ENCODE measurements around the gene PGM5.
"Not testable (repeated sequence)": the region's sequence is repeated elsewhere in the genome, so short reads cannot be mapped to it uniquely, and the experiment has no call there.

Gene PGM5

DNA sequence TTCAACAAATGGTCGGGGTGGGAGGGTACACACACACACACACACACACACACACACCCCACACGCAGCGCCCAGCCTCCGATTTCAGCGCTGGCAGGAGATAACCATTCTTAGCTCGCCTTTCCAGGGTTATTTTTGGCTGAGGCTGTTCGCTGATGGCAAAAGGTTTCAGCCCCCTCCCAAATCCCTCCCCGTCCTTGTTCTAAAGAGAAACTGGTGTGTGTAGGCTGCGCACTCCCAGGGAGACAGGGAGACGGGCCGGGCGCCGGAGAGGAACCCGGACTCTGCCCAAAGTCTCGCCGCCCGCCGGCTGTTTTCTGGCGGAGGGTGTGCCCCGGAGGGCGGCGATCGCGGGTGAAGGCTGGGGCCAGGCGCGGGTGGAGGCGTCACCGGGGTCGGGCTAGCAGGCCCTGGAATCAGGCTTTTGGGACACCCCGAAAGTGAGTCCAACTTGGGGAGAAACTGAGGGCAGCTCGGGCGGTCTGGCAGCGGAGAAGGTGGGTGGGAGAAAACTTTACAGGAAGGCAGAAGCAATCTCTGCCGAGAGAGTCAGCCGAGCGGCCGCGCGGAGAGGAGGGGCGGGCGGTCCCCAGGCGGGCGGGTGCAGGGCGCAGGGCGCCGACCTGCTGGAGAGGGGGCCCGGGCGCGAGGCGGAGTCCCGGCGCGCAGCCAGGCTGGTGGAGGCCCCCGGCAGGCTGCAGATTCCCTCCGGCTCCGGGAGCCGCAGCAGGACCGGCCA, at the start of gene PGM5:
Gene PGM5, plus strand, starts transcription at position 232 of the 739 bp plus-strand sequence. CDS start 517 bp downstream, outside the sequence.
- not testable (repeated sequence) for DNase-seq

DNA sequence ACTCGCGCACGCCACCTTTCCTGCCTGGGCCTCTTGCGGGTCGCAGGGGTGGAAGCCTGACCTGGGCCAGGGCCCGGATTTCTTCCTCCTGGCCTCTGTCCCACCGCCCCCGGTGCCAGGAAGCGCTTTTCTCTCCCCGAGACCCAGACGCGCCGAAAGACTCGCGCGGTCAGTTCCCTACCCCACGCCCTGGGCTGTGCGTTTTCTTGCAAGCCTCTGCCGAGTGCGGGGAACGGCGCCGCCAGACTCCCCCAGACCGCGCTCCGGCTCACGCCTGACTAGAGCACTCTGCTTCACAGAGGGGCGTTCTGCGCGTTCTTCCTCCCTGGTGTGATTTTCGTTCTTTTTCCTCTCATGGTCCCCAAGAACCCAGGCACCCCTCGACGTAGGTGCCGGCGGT, 49.3 kb upstream of the PGM5 start:
- DNase-seq = not testable (repeated sequence)

DNA sequence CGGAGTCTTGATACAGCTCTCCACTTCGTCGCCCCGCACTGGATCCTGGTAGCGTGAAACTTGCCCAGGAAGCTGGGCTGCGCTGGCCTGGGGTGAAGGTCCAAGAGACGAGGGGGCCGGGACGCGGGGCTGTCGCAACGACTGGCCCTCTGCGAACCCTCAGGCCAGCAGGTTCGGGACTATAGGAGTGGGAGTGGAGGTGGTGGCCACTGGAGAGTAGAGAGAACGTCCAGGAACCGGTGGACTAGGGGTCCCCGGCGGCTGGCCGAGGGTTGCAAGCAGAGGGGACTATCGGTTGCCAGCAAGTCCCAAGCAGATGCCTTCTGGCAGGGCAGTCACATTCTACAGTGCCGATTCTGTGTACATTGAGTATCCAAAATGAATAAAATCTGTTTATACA, 48.8 kb upstream of the PGM5 start:
- not testable (repeated sequence) for DNase-seq

DNA sequence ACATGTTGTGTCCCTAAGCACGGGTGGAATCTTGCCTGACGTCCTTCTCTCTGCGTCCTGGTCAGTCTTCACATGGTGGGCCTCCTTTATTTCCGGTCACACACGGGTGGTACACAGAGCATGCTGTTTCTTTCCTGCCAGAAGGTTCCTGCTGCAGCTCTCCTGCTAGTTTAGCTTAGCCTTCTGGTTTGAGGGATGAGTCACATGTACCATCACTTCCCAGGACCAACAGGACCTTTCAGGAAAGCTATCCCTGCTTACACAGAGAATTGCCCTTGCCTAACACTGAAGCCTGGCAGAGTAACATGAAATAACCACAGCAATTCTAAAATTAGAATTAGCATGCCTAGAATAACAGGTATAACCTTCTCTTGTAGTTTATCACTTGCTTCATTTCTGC, 45.2 kb upstream of the PGM5 start:
- DNase-seq = not testable (repeated sequence)

DNA sequence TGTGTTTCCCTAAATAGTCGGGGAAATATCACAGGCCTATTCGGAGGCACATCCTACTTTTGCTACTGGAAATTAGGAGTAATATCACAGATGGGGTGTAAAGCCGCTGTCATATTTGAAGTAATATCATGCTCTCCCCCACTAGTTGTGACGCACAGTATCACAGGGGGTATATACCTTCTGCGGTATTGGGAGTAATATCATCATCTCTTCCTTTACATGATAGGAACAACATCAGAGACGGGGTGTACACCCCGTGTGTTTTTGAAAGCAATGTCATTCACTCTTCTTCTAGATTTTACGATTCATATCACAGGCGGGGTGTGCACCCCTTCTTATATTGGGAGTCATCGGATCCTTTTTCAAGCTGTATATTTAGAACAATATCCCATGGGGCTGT, 38.2 kb upstream of the PGM5 start:
- DNase-seq = not testable (repeated sequence)

DNA sequence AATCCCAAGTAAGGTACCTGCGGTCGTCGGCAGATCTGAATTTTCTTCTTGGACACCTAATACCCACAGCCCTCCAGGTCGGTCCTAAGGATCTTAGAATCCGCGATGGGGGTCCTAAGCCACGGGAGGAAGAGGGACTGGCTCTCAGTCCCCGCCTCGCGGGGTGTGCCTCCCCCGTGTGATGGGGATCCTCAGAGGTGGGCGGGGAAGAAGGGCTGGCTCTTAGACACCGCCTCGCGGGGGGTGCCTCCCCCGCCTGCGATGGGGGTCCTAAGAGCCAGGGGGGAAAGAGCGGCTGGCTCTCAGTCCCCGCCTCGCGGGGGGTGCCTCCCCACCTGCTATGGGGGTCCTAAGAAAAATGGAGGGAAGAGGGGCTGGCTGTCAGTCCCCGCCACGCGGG, 32.7 kb upstream of the PGM5 start:
- DNase-seq = not testable (repeated sequence)

DNA sequence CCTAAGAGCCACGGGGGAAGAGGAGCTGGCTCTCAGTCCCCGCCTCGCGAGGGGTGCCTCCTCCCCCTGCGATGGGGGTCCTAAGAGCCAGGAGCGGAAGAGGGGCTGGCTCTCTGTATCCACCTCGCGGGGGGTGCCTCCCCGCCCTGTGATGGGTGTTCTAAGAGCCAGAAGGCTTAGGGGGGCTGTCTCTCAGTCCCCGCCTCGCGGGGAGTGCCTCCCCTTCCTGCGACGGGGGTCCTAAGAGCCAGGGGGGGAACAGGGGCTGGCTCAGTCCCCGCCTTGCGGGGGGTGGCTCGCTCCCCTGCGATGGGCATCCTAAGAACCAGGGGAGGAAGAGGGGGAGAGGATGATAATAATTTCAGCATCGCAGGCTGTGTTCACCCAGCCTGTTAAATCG, 31.9 kb upstream of the PGM5 start:
- DNase-seq = not testable (repeated sequence)

DNA sequence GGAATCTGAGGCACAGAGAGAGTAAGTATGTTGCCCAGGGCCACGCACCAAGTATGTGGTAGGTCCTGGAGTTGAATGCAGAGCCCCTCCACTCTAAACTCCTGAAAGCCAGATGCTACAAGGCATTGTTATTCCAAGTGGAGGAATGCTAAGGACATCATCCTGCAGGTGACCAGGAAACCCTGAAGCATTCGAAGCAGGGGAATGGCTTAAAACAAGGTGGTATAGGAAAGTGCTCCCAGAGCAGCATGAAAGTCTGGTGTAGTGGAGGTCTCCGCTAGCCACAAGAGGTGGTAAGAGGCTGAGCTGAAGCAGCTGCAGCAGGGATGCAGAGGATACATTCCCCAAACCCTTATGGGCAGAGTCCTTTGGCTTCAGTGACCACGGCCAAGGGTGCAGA, 27.3 kb upstream of the PGM5 start:
- DNase-seq = not testable (repeated sequence)

DNA sequence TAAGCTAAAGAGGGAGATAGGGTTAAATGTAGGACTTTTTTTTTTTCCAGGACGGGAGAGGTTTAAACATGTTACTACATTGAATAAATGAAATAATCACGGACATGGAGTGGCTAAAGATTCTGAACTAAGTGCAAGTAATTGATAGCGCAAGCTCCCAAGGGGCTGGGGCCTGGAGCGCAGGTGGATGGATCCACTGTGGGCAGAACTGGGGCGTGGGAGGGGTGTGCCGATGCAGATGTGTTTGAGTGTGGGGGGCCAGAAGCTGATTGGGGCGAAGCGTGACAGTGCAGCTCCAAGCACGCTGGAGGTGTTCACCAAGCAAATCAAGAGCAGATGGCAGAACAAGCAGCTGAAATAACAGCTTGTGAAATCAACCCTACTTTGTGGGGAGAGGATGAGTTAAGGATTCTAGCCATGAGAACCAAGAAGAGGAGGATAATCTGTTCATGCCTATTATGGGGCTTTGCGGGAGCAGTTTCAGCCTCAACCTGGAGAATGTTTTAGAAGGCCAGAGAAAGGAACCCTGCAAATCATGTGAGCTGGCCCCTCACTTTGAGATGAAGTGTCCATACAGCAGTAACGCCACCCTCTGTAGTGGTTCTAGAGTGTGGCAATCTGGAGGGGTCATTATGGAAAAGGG, 25.8 kb upstream of the PGM5 start:
- DNase-seq = not testable (repeated sequence)

DNA sequence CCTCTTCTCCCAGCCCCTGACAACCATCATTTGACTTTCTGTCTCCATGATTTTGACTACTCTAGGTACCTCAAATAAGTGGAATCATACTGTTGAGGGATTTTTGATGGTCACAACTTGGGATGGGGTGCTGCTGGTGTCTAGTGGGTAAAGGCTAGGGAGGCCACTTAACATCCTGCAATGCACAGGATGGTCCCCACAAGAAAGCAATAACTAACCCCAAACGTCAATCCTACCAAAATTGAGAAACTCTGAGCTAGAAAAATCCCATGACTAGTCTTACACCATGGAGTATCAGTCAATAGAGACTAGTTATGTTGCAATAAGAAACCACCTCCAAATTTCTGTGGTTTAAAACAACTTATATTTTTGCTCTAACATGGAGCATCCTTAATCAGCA, 24.3 kb upstream of the PGM5 start:
- DNase-seq = not testable (repeated sequence)

DNA sequence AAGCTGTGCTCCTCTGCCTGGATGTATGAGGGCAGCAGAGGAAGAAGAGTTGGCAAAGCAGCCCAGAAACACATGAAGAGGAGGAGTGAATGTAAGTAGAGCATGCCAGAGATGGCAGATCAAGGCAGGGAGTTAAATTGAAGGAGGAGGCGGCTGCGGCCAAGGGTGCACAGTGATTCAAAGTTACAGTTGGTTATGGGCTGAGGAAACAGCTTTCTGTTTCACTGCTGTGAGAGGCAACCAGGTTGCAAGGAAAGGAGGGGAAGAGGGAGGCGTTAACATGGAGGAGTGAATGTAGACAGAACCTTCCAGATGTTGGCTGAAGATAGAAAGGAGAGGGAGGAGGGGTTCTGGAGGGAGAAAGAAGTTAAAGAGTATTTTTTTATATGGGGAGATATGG, 20.5 kb upstream of the PGM5 start:
- DNase-seq = not testable (repeated sequence)

DNA sequence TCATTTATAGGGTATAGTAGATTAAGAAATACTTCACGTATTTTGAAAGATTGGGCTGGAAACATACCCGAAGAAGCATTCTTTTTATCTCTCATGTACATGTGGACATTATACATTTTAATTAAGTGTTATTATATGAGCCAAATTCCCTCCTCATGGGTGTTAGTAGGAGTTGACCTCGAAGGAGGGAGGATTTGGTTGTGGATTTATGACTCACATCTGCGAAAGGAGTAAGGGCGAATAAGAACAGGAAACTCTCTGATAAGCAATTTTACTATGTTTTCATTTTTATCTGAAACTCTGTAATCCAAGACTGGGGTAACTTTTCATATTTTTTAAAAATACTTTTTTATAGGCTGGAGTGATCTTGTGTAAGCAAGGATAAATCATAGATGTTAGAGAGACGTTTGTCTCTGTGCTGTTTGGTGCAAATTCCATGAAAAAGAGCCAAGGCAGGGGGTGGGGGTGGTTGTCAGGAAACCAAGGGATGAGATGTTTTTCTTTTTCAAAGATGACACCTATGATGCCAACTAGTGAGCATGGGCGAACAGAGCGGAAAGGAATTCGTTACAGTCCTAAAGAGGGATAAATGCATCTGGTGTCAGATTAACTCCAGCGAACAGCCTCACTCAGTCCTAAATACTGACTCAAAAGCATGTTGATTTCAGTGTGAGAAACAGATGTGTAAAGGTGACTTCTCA, 19.6 kb upstream of the PGM5 start:
- not testable (repeated sequence) for DNase-seq

DNA sequence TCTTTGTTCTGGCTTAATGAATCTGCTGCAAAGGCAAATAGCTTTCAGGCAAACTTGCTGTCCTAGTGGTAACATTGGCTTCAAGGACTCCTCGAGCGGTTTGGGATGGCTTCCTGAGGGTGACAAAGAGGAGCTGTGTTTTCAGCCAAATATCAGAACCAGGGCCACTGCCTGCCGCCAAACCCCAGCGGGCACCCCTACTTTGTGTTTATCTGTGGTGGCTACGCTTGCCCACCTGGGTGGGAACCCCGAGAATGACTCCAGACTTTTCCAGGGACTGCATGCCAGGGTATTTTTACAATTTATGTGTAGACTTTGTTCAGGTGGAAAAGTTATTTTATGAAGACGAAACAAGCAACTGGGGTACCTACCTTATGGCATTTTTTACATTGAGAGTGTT, 18.4 kb upstream of the PGM5 start:
- not testable (repeated sequence) for DNase-seq

DNA sequence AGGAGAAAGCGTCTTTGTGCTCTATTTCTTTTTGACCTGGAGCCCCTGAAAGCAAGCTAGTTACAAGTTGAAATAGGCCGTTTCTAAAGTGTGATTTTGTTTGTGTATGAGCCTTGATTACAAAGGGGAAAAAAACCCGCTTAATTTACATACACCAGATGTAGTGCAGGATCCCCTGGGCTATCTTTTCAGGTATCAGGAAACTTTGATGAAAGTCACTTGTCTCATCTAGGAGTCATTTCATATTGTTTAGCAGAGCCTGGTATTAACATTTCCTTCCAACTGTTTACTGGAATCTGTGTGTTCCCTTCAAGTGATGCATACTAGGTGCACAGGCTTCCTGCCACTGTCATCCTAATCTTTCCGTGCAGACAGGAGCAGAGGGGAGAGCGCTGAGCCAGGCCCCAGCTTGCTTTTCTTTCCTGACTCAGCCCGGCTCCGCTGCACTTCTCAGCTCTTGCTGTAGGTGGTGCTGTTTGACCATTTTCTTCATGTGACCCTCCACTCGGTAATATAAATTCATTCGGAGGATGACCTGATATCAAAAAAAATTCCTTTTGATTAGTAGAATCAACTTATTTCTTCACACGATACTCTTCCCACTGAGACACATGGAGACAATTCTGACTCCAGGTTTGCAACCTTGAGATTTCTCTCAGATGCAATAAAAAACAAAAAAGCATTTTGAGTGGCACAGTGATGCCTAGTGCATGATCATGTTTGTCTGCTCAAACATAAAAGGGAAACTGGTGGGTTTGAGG, 14.0 kb upstream of the PGM5 start:
- not testable (repeated sequence) for DNase-seq

DNA sequence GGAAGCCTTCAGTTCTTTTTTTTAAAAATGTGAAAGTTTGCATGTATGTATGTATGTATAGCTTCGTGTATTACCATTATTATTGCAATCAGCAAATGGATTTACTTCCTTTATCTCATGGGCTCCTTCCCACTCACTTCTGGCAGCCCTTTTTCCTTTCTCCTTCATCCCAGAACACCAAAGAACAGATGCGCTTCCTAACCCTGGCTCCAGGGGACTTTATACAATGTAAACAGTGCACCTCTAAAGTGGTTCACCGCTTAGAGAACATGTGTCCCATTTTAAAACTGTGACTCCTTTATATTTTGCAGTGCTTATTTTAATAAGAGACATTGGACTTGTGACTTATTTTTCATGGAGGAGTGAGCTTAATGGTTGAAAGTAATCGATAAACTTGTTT, 13.2 kb upstream of the PGM5 start:
- not testable (repeated sequence) for DNase-seq

DNA sequence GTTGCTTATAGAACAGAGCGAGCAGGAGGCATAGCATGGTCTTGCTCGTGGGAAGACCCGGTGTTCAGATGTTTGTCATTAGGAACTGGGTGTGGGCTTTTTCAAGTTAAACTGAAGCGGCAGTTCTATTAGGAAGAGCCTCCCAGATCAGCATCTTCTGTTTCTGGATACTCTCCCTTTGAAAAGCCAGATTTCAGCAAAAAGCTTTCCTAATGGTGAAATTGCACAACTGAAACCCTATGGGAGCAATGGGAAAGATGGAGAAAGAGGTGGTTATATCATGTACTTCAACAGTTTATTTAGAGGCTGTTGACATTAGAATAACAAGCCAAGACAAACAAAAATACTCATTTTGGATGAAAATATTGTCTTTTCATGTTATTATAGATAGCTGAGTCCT, 12.4 kb upstream of the PGM5 start:
- DNase-seq = not testable (repeated sequence)

DNA sequence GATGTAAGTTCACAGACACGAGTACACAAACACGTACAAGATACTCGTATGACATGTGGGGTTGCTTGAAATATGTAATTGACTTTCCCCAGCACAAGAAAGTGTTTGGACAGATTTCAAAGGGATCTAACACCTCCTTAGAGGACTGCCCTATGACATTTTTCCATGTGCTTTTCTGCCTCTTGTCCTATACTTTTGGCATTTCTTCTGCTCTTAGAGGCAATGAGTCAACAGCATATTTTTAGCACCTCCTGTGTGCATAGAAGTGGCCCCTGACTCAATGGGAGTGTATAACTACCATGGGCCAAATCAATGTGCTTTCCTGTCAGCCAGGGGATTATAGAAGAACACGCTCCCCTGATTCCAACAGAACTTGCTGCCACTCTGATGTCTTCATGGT, 4.7 kb upstream of the PGM5 start:
- DNase-seq = not testable (repeated sequence)

DNA sequence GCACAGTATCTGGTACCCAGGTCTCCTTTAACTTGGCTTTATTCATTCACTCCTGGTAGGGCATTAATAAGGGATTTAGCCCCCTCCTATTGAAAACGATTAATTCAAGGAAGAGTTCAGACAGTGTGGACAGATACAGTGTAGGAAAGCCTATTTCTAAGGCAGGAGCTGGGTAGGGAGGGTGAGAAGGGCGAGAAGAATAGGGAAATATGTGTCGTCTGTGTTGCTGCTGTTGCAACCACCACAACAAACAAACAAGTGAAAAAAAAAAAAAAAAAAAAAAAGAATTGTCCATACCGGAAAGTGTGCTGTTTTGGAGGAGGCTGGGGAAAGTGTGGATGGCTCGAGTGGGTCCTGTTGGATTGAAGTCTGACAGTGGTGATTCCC, 425 bp upstream of the PGM5 start:
- DNase-seq = not testable (repeated sequence)

DNA sequence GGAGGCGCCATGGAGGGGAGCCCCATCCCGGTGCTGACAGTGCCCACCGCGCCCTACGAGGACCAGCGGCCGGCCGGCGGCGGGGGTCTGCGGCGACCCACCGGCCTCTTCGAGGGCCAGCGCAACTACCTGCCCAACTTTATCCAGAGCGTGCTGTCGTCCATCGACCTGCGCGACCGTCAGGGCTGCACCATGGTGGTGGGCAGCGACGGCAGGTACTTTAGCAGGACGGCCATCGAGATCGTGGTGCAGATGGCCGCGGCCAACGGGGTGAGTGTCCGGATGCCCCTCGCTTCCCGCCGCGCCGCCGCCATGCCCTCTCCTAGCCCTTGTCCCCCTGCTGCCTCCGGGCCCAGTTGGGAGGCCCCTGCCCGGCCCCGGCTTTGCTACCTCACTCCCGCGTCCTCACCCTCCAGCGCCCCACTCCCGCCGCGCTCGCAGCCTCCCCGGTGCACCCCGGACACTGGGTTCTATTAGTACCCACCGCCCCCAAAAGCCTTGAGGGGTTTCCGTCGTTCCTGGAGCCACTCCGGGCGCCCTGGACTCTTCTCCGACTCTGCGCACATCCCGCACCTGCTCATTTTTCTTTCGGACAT, 806 bp downstream of the PGM5 start:
- DNase-seq = not testable (repeated sequence)

DNA sequence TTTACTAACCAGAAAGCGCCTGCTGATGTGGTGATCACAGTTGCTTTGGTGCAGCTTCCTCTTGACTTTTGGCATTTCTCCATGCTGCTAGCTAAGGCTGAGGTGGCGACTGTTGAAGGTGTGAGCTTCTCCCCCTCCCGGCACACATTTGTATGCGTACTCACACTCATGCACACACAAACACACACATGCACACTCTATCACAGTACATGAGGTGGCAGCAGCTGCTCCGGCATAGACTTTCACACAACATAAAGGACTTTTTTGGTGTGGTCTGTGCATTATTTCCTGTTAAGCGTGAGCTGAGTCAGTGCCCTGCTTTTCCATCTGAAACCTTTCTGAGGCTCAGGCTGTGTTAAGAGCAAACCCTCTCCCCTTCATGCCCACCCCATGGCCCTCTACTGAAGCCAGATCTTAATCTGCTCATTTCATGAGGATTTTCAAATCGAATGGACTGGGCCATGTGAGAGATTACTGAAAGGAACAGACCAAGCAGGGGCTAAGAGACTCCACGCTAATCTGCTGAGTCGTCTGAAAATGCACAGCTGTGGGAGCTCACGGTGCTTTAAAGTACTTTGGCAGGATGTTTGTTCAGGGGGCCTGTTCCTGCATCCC, 10.6 kb downstream of the PGM5 start:
- DNase-seq = not testable (repeated sequence)

DNA sequence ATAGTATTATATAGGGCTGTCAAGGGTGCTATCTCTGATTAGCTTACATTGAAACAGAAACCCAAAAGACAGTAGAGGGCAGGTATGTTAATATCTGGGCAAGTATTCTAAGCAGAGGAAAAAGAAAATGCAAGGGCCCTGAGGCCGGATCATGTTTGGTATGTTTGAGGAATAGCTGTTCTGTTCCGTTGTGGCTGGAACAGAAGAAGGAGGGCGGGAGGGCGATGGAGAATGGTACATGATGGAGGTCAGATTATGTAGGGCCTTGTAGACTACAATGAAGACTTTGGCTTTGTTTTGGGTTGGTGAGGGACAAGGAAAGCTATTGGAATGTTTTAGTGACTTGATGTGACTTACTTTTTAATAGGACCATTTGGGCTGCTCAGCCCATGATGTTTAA, 19.4 kb downstream of the PGM5 start:
- DNase-seq = not testable (repeated sequence)

DNA sequence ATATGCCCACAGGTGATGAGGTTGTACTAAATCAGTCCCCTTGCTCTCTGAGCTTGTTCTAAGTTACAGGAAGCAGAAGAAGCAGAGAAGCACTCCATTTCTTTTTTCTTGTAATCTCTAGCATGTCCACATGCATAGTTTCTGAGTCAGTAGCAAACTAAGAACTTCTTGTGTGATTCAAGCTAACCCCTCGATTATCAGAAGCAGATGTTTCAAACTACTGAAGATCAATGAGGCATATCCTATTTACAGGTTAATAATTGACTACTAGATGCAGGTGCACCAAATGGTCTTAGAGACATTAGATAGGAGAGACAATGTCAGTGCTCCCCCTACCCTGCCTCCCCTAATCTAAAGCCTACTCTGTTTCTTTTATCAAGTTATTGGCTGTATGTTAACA, 21.3 kb downstream of the PGM5 start:
- DNase-seq = not testable (repeated sequence)
